ENCODE data around the gene ERF. TPM values are rescaled to one million over a fixed set of nuclear protein-coding genes. Genes with fewer than 3 reads are reported as not detected.

ERF gene
- total RNA-seq, 3 donors from 2014 or later: 86.2 to 95.4 (median 89.1) TPM

- DNase-seq (peak; percentile 60), ATAC-seq (peak; percentile 71 to 74)
- H3K36me3 Mint-ChIP-seq (ENCODE audit: insufficient read depth): peaks cover 4% of the 10 kb centered on the region
- no peaks in the 10 kb centered on the region for H3K9me3 Mint-ChIP-seq
- H3K27me3 Mint-ChIP-seq (ENCODE audit: low read depth): no peaks in the 10 kb centered on the region
- H3K4me3 Mint-ChIP-seq: no peak overlapping the region
- H3K4me1 Mint-ChIP-seq (ENCODE audit: low read depth): peaks cover 10% of the 10 kb centered on the region
Measured at GRCh38 chr19:42290523-42291434, 35.9 kb upstream of the ERF start.

GRCh38 chr19:42290136-42290522, 35.2 kb upstream of the ERF start:
- ATAC-seq: no peak
- Mint-ChIP-seq H3K4me3 (no peak overlapping the region), H3K36me3 (ENCODE audit: insufficient read depth) (peaks cover 4% of the 10 kb centered on the region), H3K9me3 (no peaks in the 10 kb centered on the region), H3K27me3 (ENCODE audit: low read depth) (no peaks in the 10 kb centered on the region), H3K4me1 (ENCODE audit: low read depth) (peaks cover 16% of the 10 kb centered on the region)
- DNase-seq: no peak

GRCh38 chr19:42289556-42290041, 34.7 kb upstream of the ERF start:
- no peaks in the 10 kb centered on the region for H3K27me3 Mint-ChIP-seq (ENCODE audit: low read depth)
- ATAC-seq: no peak
- no peak overlapping the region for H3K4me3 Mint-ChIP-seq

GRCh38 chr19:42288881-42289555, 34.1 kb upstream of the ERF start:
- DNase-seq (no peak), ATAC-seq (no peak)
- no peak overlapping the region for H3K4me3 Mint-ChIP-seq

More at GRCh38 chr19:42289556-42290041, 34.7 kb upstream of the ERF start:
- H3K9me3 Mint-ChIP-seq: no peaks in the 10 kb centered on the region
- H3K4me1 Mint-ChIP-seq (ENCODE audit: low read depth): peaks cover 21% of the 10 kb centered on the region
- H3K36me3 Mint-ChIP-seq (ENCODE audit: insufficient read depth): peaks cover 4% of the 10 kb centered on the region
- no peak for DNase-seq

GRCh38 chr19:42288387-42288786, 33.5 kb upstream of the ERF start:
- Mint-ChIP-seq H3K9me3 (no peaks in the 10 kb centered on the region), H3K4me1 (ENCODE audit: low read depth) (peaks cover 21% of the 10 kb centered on the region), H3K4me3 (no peak overlapping the region), H3K27me3 (ENCODE audit: low read depth) (no peaks in the 10 kb centered on the region), H3K36me3 (ENCODE audit: insufficient read depth) (peaks cover 3% of the 10 kb centered on the region)
- DNase-seq: no peak
- no peak for ATAC-seq

More at GRCh38 chr19:42288881-42289555, 34.1 kb upstream of the ERF start:
- no peaks in the 10 kb centered on the region for H3K9me3 Mint-ChIP-seq
- peaks cover 21% of the 10 kb centered on the region for H3K4me1 Mint-ChIP-seq (ENCODE audit: low read depth)
- H3K27me3 Mint-ChIP-seq (ENCODE audit: low read depth): no peaks in the 10 kb centered on the region
- peaks cover 4% of the 10 kb centered on the region for H3K36me3 Mint-ChIP-seq (ENCODE audit: insufficient read depth)

GRCh38 chr19:42287827-42288107, 32.8 kb upstream of the ERF start:
- H3K4me1 Mint-ChIP-seq (ENCODE audit: low read depth): peaks cover 21% of the 10 kb centered on the region
- no peaks in the 10 kb centered on the region for H3K9me3 Mint-ChIP-seq
- DNase-seq: no peak
- ATAC-seq: no peak
- H3K4me3 Mint-ChIP-seq: no peak overlapping the region
- H3K36me3 Mint-ChIP-seq (ENCODE audit: insufficient read depth): peaks cover 3% of the 10 kb centered on the region
- no peaks in the 10 kb centered on the region for H3K27me3 Mint-ChIP-seq (ENCODE audit: low read depth)

GRCh38 chr19:42287017-42287826, 32.3 kb upstream of the ERF start:
- Mint-ChIP-seq H3K27me3 (ENCODE audit: low read depth) (no peaks in the 10 kb centered on the region), H3K4me1 (ENCODE audit: low read depth) (peaks cover 26% of the 10 kb centered on the region), H3K9me3 (no peaks in the 10 kb centered on the region), H3K36me3 (ENCODE audit: insufficient read depth) (peaks cover 3% of the 10 kb centered on the region), H3K4me3 (peak overlapping the region; percentile 46)
- no peak for DNase-seq
- ATAC-seq: no peak

- Mint-ChIP-seq H3K4me1 (ENCODE audit: low read depth) (peaks cover 28% of the 10 kb centered on the region), H3K9me3 (no peaks in the 10 kb centered on the region), H3K36me3 (ENCODE audit: insufficient read depth) (peaks cover 3% of the 10 kb centered on the region), H3K4me3 (peak overlapping the region; percentile 24), H3K27me3 (ENCODE audit: low read depth) (no peaks in the 10 kb centered on the region)
- ATAC-seq: no peak
- DNase-seq: no peak
Measured at GRCh38 chr19:42286349-42287016, 31.6 kb upstream of the ERF start.

- no peaks in the 10 kb centered on the region for H3K9me3 Mint-ChIP-seq
- DNase-seq (no peak), ATAC-seq (no peak)
- H3K4me3 Mint-ChIP-seq: peak overlapping the region; percentile 93
- H3K27me3 Mint-ChIP-seq (ENCODE audit: low read depth): no peaks in the 10 kb centered on the region
- peaks cover 3% of the 10 kb centered on the region for H3K36me3 Mint-ChIP-seq (ENCODE audit: insufficient read depth)
- H3K4me1 Mint-ChIP-seq (ENCODE audit: low read depth): peaks cover 31% of the 10 kb centered on the region
Measured at GRCh38 chr19:42285988-42286348, 31.0 kb upstream of the ERF start.

- DNase-seq: no peak
- Mint-ChIP-seq H3K4me3 (peak overlapping the region; percentile 93), H3K36me3 (ENCODE audit: insufficient read depth) (peaks cover 3% of the 10 kb centered on the region), H3K9me3 (no peaks in the 10 kb centered on the region), H3K4me1 (ENCODE audit: low read depth) (peaks cover 31% of the 10 kb centered on the region), H3K27me3 (ENCODE audit: low read depth) (no peaks in the 10 kb centered on the region)
- ATAC-seq: no peak
Measured at GRCh38 chr19:42285541-42285941, 30.6 kb upstream of the ERF start.

GRCh38 chr19:42284591-42285341, 29.8 kb upstream of the ERF start:
- Mint-ChIP-seq H3K27me3 (ENCODE audit: low read depth) (no peaks in the 10 kb centered on the region), H3K36me3 (ENCODE audit: insufficient read depth) (peaks cover 3% of the 10 kb centered on the region), H3K4me1 (ENCODE audit: low read depth) (peaks cover 32% of the 10 kb centered on the region), H3K4me3 (peak overlapping the region; percentile 93), H3K9me3 (no peaks in the 10 kb centered on the region)
- ATAC-seq (no peak), DNase-seq (no peak)

GRCh38 chr19:42284066-42284501, 29.2 kb upstream of the ERF start:
- Mint-ChIP-seq H3K4me1 (ENCODE audit: low read depth) (peaks cover 38% of the 10 kb centered on the region), H3K27me3 (ENCODE audit: low read depth) (no peaks in the 10 kb centered on the region), H3K4me3 (no peak overlapping the region), H3K36me3 (ENCODE audit: insufficient read depth) (peaks cover 3% of the 10 kb centered on the region), H3K9me3 (no peaks in the 10 kb centered on the region)
- DNase-seq (peak; percentile 69), ATAC-seq (peak; percentile 31 to 38)

All from activated T-cell treated with anti-CD3 and anti-CD28 coated beads, Interleukin-2, amount 50 U/mL, for 4 hours (primary cell).